Femur (tissue), 1 donor: ENCODE data around the gene MROH2A.

Source experiments
- DNase-seq: peaks from one replicate; pipeline ENCODE4 v3.0.0-alpha.2; 2017

Gene MROH2A

DNA sequence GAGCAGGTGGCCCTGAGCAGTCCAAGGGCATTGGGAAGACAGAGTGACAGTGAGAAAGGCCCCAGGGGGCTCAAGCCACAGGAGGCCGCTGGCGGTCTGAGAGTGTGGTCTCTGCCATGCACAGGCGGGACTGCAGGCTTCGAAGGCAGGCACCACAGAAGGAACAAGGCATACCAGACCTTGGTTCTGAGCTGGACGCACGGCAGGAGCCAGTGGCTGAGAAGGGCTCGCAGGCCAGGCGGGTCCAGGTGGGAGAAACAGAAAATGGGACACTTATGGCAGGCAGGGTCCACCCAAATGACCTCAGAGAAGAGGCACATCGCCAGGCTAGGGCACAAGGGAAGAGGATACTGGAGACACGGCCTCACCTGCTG lies 61.3 kb downstream of the MROH2A start:
- no peak for DNase-seq

DNA sequence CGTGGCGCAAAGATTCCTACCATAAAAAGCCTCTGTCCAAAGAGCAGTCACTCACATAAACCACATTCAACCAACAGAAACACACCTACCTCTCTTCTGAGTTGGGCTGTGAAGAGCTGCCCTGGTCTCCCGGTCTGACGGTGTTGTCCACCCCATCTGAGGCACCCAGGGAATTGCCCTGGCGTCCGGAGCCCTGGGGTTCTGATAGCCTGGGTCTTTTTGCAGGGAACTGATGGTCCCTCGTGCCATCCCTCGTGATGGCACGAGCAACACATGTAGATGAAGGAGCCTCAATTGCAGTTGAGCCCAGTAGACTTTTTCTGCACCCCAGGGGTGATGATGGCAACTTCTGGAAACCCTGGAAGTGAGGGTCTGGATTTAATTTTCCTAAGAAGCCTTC lies 62.4 kb downstream of the MROH2A start:
- DNase-seq: no peak

DNA sequence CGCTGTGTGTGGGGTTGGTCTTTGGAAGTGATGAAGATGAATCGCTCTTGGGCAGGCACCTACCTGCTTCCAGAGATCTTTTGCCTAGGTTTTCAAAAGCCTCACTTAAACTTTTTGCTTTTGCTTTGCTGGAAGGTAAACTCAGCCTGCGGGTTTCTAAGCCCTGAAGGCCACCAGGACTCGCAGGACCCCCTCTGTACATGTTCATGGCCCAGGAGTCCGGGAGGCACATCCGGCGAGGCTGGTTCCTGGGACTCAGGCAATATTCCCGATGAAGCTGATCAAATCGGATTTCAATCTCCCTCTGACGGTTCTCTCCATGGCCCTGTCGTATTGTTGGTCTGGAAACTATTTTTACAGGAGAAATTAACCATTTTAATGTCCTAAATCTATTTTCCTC lies 63.1 kb downstream of the MROH2A start:
- DNase-seq: no peak

DNA sequence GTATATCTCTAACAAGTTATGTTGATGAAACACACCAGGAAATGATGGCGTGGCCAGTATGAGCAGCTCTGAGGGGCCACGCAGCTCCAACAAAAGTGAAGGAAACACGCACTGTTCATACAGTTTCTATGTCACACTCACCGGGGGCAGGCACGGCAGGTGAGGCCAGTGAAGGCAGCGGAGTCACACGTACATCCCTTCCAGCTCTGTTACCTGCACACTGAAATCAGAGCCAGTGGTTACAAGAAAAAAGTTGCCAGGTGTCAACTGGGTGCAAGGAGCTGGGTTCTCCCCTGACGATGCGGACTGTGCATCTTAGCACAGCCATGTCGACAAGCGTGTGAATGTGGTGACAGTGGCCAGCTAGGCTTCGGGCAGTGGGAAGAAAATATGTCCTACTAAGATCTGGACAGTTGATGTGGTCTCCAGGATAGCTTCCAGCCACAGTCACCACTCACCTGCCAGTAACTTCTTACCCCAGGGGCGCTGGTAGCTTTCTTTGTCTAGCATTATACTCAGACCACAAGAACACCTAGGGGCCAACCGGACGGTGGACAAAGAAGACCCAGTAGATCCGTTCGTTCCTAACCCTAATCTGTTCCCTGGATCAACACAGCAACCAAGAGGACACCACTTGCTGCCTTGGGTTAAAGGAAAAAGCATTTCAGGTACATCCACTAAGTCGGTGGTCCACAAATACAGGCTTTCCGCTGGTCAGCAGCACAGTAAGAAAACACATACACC lies 66.1 kb downstream of the MROH2A start:
- DNase-seq: no peak

DNA sequence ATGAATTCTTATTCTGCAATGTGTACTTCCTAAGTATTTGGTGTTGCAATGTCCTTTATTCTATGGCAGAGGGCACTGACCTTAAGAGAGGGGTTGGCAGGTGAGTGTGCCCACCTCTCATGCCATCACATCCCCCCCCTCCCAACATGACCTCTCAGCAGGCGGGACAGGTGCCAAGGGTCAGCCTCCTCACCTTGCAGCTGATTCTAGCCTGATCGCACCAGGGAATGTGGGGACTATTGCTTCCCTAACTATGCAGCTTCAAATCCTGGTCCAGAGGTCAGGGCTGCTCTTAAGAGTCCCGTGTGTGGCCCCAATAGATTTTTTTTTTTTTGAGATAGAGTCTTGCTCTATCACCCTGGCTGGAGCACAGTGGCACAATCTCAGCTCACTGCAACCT lies 66.7 kb downstream of the MROH2A start:
- DNase-seq: no peak

- DNase-seq: no peak
Observed at GRCh38 chr2:233845301-233846060, 67.4 kb downstream of the MROH2A start.

- no peak for DNase-seq
Observed at GRCh38 chr2:233846387-233847247, 68.5 kb downstream of the MROH2A start.

DNA sequence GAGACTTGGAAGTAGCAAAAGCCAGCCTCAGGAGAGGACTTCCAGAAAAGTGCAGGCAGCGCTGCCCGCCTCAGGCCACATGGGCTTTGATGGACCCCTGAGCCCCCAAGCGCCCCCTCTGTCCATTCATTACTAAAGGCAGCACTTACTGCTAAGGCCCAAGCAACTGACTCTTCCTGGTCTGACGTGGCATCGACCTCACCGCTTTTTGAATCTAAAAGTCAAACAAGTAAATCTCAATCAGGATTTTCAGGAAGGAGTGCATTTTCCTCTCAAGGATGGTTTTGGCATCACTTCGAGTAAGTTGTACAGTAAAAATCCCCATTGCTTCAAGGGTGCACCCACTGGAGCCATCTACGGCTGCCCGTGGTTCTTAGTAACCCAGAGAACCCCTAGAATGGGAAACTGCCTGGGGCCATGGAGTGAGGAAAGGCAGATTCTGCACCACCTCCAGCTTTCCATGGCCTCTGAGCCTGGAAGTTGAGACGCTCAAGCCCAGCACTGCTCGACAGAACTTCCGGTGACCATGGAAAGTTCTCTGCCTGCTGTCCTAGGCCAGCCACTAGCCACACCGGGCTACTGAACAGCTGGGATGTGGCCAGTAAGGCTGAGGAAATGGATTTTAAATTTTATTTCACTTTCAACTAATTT lies 69.2 kb downstream of the MROH2A start:
- DNase-seq: no peak

DNA sequence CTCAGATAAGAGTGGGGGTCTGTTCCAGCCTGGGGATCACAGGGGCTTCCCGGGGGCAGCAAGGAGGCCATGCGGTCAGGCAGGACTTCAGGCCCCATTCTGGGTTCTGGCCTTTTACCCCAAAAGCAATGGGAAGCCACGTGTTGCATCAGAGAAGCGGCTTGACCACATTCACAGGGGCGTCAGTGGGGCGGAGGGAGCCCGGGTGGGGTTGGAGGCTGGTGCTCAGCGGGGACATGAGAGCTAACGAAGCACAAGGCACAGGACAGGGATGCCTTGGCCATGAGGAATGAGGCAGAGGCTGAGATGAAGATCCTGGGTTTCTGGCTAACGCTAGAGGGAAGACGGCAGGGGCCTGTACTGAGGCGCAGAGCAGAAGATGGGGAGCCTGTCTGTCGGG lies 70.1 kb downstream of the MROH2A start:
- no peak for DNase-seq

- no peak for DNase-seq
Observed at GRCh38 chr2:233849607-233850271, 71.6 kb downstream of the MROH2A start.

DNA sequence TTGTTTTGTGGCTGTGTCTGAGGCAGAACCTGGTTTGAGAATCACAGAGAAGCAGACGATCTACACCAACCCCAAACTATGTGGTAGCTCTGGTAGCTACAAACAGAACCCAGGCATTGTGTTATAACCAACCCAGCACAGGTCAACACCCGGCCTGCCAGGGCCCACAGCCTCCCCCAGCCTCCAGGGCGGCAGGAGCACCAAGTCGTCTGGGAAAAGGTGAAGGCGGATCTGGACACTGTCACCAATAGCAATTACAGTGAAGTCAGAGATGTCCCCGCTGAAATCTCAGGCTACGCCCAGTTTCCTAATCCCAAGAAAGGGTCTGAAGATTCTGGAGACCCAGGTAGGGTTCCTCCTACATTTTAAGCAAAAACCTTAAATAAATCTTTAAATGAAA lies 72.6 kb downstream of the MROH2A start:
- no peak for DNase-seq

GRCh38 chr2:233851169-233851568 lies 73.0 kb downstream of the MROH2A start:
- DNase-seq: no peak

DNA sequence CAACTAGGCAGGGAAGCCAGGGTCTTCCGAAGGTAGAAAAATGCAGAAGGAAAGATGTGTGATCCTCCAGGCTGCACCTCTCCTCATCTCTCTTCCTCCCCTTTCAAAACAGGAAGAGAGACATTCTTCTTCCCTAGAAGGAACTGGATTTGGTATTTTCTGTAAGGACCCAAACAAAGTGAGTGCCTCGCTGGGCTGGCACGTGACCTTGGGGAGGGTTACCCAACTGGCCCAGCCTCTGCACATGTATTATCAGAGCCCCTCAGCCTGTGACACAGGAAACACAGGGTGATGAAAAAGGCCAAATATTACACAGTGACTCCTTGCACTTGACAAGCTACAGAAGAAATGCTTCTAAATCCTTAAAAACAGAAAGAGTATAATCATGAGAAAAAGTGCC lies 73.9 kb downstream of the MROH2A start:
- no peak for DNase-seq

GRCh38 chr2:233853353-233853752 lies 75.2 kb downstream of the MROH2A start:
- DNase-seq: no peak

- DNase-seq: no peak
Observed at GRCh38 chr2:233853883-233854240, 75.7 kb downstream of the MROH2A start.

GRCh38 chr2:233854241-233854981 lies 76.3 kb downstream of the MROH2A start, which contains the start of gene HJURP:
Gene HJURP, minus strand, starts transcription at chr2:233854535. Its CDS starts 35 bp downstream, at chr2:233854500.
- DNase-seq: peak; percentile 97

- no peak for DNase-seq
Observed at GRCh38 chr2:233855345-233855744, 77.2 kb downstream of the MROH2A start.

DNA sequence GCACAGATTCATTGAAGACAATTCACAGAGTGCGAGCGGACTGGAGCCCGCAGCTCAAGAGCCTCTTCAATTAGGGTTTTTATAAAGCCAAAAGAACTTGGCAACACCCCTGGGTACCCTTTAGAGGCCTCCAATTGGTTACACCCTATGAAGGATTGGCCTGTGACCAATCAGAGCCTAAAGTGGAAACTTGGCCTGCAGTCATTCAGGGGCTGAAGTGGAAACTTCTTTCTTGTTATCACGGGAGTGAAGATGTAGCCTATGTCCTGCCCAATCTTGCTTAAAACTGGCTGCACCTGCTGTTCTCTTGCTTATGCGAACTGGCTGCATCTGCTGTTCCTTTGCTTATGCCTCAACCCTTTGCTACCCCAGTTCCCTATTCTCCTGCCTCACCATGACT lies 78.1 kb downstream of the MROH2A start:
- DNase-seq: no peak

DNA sequence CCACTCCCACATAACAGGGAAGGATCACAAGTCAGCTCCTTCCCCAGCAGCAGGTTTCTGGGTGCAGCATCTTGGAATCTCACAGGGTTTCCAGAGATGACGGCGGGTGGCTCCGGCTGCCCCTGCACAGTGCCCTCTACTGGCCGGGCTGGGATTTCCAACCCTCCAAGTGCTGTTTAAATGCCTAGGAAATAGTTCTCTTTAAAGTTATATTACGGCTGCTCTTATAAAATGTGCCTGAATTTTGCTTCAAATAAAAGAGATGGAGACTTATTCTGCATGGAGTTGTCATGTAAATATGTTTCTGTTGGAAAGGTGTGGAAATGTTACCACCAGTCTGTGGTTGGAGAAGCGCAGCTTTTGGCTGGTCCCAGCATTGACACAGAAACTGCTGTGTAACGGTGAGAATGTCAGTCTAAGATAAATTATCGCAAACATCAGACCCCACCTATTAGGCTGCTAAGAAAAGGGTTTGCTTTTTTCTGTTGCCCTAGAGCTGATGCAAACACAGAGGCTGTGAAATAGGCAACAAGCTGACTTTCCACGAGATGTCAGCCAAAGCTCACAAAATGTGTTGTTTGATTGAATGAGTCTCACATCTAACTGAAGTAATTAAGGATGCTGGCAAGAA lies 79.5 kb downstream of the MROH2A start:
- DNase-seq: no peak

DNA sequence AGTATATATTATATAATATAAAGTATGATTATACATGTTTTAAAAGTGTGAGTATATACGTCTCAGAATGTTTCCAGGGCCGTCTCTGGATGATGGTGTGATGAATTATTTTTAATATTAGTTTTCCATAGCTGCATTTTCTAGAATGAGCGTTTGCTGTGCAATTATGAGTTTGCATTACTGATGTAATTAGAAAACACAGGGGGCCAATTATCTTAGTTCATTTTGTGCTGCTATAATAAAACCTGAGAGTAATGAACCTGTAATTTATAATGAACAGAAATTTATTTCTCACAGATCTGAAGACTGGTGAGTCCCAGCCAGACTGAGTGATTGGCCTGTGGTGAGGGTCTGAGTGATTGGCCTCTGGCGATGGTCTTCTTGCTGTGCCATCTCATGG lies 80.2 kb downstream of the MROH2A start:
- no peak for DNase-seq

DNA sequence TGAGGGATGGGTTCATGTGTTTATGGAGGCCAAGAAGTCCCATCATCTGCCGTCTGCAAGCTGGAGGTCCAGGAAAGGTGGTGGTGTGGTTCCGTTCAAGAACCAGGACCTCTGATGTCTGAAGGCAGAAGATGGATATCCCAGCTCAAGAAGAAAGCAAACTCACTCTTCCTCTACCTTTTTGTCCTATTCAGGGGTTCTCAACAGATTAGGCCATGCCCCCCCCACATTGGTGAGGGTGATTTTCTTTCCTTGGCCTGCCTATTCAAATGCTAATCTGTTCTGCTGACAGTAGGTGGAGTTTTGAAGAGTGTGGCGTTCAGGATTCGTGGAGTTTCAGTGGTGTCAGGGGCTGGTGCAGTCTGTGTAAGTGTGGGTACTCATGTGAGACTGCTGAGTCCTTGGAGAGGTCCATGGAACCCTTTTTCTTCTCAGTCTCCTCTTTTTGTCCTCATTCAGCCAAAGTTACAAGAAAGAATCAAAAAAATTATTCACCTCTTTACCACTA lies 84.2 kb downstream of the MROH2A start:
- DNase-seq: no peak
